Activated naive CD4-positive, alpha-beta T cell treated with anti-CD3 and anti-CD28 coated beads, Interleukin-2, amount 50 U/mL, for 24 hours (primary cell): ENCODE data around the gene GCLC.
"Not testable (repeated sequence)": the region's sequence is repeated elsewhere in the genome, so short reads cannot be mapped to it uniquely, and the experiment has no call there.

ENCODE experiments used
- H3K27ac Mint-ChIP-seq: one replicate; pipeline ENCODE4 v1.8.0; 2021; ENCODE audit warnings: mild to moderate bottlenecking, mixed read lengths
- H3K27me3 Mint-ChIP-seq: one replicate; pipeline ENCODE4 v1.8.0; 2021; ENCODE audit warnings: mixed read lengths
- H3K36me3 Mint-ChIP-seq: one replicate; pipeline ENCODE4 v1.8.0; 2021; ENCODE audit warnings: mixed read lengths
- H3K4me1 Mint-ChIP-seq: one replicate; pipeline ENCODE4 v1.8.0; 2021; ENCODE audit warnings: mixed read lengths
- H3K4me3 Mint-ChIP-seq: one replicate; pipeline ENCODE4 v1.8.0; 2021; ENCODE audit warnings: mild to moderate bottlenecking, mixed read lengths
- H3K9me3 Mint-ChIP-seq: one replicate; pipeline ENCODE4 v1.8.0; 2021; ENCODE audit warnings: mixed read lengths

Gene GCLC

DNA sequence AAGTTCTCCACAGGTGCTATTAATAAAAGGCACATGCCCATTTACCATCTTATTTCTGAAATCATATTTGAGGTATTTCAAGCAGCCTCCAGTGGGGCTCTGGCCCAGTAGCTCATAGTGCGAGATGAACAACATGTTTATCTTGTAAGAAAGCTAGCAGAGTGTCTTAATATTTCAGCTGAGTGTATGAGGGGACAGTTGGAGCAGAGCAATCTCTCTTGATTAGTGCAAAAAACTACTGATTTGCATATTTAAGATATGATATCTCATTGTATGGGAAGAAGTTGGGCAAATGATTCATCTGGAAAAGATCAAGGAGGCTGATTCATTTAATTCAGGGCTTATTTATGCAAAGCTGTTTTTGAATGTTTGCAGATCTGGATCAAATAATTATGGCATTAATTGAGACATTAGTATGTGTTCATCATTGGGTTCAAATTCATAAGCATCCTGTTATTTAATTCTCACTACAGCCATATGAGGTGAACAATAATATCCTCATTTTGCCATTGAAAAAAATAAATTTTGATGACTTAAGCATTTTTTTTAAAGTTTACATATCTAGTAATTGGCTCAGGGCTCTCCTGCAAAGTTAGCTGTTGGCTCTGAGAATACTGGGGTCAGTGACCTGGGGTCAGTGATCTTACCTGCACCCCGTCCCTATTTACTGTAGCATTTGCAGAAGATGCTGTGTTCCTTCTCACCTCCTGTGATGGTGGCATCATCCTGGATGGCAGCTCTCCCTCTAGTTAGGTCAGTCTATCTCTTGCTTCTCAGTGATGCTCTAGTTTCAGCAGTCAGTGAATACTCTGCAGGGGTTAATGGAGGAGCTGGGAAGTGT is 24.1 kb upstream of the GCLC start:
- H3K27ac Mint-ChIP-seq = no peak overlapping the region
- H3K36me3 Mint-ChIP-seq = no peaks in the 10 kb centered on the region
- H3K4me3 Mint-ChIP-seq = no peak overlapping the region
- peaks cover 5% of the 10 kb centered on the region for H3K27me3 Mint-ChIP-seq
- no peaks in the 10 kb centered on the region for H3K4me1 Mint-ChIP-seq
- no peaks in the 10 kb centered on the region for H3K9me3 Mint-ChIP-seq

DNA sequence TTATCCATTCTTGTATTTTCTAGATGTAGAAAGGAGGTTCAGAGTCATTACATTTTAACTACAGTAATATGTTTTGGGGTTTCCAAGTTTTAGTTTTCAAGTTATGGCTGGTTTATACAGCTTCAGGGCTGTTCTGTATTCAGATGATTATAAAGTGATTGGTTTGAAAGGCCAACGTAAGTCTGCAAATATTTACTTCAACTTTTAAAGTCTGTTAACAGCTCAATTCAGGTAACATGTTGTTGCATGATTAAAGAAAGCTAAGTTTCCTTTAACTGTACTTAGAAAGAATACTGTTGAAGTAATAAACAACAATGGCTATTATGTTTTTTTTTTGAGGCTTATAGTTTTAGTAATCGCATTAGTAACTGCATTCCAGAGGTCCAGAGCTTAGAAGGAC is 22.8 kb upstream of the GCLC start:
- peaks cover 5% of the 10 kb centered on the region for H3K27me3 Mint-ChIP-seq
- H3K27ac Mint-ChIP-seq = no peak overlapping the region

DNA sequence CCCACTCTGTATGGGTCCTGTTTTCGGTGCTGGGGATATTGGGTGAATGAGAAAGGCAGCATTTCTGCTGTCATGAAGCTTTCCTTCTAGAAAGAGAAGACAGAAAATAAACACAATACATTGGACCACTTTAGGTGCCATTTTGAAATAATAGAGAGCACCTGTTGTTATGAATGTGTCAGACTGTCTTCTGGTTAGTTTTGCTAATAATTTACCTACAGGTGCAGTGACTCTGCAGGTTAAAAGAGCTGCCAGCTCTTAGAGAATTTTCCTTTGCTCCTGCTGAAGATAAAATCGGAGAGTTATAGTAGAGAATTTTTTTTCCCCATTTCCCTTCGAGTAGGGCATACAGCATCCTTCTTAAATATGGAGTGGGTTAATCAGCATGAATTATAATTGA is 21.9 kb upstream of the GCLC start:
- H3K4me1 Mint-ChIP-seq = no peaks in the 10 kb centered on the region
- H3K4me3 Mint-ChIP-seq = no peak overlapping the region
- no peak overlapping the region for H3K27ac Mint-ChIP-seq
- H3K36me3 Mint-ChIP-seq = no peaks in the 10 kb centered on the region
- no peaks in the 10 kb centered on the region for H3K9me3 Mint-ChIP-seq
- peaks cover 5% of the 10 kb centered on the region for H3K27me3 Mint-ChIP-seq

More for the DNA sequence above, 22.8 kb upstream of the GCLC start:
- Mint-ChIP-seq H3K36me3 (no peaks in the 10 kb centered on the region), H3K4me3 (no peak overlapping the region), H3K4me1 (no peaks in the 10 kb centered on the region), H3K9me3 (no peaks in the 10 kb centered on the region)

DNA sequence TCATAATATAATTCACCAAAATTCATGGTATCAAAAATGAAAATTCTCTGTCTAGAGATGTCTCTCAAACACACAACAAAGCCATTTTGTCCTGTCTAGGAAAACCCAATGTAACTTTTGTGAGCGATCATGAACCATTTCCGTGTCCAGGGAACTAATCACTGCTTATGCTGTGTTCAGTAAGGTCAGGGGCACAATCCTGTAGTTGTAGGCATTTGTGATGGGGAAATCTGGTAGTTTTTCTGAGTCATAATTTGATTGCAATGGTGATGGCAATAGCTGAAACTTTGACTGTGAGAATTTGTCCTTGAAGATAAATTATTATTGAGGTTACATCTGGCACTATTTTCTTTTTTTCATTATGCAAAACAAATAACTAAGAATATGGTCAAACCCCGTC is 21.0 kb upstream of the GCLC start:
- no peaks in the 10 kb centered on the region for H3K9me3 Mint-ChIP-seq
- no peaks in the 10 kb centered on the region for H3K36me3 Mint-ChIP-seq
- peaks cover 5% of the 10 kb centered on the region for H3K27me3 Mint-ChIP-seq
- no peak overlapping the region for H3K27ac Mint-ChIP-seq
- H3K4me3 Mint-ChIP-seq = no peak overlapping the region
- no peaks in the 10 kb centered on the region for H3K4me1 Mint-ChIP-seq

DNA sequence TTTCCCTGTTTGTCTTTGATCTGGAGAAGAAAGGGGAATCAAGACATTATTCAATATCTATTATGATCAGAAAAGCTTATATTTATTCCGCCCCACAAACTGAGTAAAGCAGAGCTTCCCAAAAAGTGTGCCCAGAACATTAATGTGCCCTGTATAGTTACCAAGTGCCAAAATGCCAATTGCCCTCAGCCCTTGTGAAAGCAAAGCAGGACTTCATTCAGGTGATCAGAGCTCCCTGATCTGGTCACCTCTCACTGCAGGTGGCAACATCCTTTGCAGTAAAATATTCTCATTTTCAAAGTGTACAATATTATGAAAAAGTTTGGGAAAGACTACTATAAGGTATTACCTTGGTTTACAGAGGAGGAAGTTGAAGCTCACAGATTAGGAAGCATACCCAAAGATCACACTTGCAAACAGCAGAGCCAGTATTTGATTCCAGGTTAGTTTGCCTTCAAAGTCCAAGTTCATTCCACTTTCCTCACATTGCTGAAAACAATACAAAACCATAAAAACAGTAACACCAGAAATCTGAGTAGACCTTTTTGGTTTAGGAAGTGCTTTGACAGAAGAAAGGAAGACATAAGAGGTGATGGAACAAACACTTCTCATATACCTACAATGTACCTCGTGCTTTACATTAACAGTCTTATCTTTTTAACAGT is 19.6 kb upstream of the GCLC start:
- Mint-ChIP-seq H3K4me1 (no peaks in the 10 kb centered on the region), H3K27me3 (peaks cover 5% of the 10 kb centered on the region), H3K27ac (no peak overlapping the region), H3K4me3 (no peak overlapping the region), H3K36me3 (peaks cover 2% of the 10 kb centered on the region), H3K9me3 (peaks cover 5% of the 10 kb centered on the region)

DNA sequence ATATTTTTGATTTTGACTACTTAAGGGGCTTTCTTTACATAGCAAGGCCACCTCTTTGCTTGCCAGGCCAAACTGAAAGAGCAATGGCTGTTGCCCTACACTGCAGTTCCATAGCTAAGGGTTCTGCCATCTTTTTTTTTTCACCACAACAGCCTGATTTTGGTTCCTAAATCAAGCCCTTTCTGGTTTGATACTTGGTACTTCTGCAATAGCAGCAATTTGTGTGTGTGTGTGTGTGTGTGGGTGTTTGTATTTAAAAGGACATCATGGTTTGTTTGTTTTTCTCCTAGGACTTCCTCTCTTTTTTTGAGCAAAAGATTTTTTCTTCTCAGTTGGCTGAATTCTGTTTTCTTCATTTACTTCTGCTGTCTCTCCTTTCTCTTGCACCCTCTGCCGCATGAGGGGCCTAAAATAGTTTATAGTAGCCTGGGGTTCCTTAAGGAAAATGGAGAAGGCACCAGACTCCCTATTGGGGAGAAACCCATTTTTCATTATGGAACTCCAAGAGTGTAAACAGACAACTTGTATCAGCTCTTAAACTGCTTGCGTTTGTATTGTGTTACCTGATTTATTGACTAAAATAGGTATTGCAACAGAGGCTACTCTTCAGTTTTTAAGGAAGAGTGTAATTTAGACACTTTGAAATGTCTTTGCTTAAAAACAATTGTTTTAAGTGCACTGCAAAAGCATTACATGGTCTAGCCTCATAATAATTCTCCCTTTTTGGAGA is 12.2 kb upstream of the GCLC start:
- H3K27ac Mint-ChIP-seq = no peak overlapping the region
- H3K27me3 Mint-ChIP-seq = no peaks in the 10 kb centered on the region
- H3K4me3 Mint-ChIP-seq = no peak overlapping the region
- peaks cover 5% of the 10 kb centered on the region for H3K9me3 Mint-ChIP-seq
- no peaks in the 10 kb centered on the region for H3K4me1 Mint-ChIP-seq
- peaks cover 2% of the 10 kb centered on the region for H3K36me3 Mint-ChIP-seq

DNA sequence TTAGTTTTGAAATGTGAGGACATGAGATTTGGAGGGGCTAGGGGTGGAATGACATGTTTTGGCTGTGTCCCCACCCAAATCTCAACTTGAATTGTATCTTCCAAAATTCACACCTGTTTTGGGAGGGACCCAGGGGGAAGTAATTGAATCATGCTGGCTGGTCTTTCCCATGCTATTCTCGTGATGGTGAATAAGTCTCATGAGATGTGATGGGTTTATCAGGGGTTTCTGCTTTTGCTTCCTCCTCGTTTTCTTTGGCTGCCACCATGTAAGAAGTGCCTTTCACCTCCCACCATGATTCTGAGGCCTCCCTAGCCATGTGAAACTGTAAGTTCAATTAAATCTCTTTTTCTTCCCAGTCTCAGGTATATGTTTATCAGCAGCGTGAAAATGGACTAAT is 8.7 kb upstream of the GCLC start:
- not testable (repeated sequence) for H3K9me3 Mint-ChIP-seq, H3K27me3 Mint-ChIP-seq, H3K36me3 Mint-ChIP-seq, H3K27ac Mint-ChIP-seq, H3K4me3 Mint-ChIP-seq, H3K4me1 Mint-ChIP-seq

DNA sequence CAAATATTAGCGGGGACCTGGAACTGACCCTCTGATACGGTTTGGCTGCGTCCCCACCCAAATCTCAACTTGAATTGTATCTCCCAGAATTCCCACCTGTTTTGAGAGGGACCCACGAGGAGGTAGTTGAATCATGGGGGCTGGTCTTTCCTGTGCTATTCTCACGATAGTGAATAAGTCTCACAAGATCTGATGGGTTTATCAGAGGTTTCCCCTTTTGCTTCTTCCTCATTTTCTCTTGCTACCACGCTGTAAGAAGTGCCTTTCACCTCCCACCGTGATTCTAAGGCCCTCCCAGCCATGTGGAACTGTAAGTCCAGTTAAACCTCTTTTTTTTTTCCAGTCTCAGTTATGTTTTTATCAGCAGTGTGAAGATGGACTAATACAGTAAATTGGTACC is 6.8 kb upstream of the GCLC start:
- not testable (repeated sequence) for H3K4me3 Mint-ChIP-seq, H3K9me3 Mint-ChIP-seq, H3K27me3 Mint-ChIP-seq, H3K27ac Mint-ChIP-seq, H3K36me3 Mint-ChIP-seq
- peaks cover 15% of the 10 kb centered on the region for H3K4me1 Mint-ChIP-seq

DNA sequence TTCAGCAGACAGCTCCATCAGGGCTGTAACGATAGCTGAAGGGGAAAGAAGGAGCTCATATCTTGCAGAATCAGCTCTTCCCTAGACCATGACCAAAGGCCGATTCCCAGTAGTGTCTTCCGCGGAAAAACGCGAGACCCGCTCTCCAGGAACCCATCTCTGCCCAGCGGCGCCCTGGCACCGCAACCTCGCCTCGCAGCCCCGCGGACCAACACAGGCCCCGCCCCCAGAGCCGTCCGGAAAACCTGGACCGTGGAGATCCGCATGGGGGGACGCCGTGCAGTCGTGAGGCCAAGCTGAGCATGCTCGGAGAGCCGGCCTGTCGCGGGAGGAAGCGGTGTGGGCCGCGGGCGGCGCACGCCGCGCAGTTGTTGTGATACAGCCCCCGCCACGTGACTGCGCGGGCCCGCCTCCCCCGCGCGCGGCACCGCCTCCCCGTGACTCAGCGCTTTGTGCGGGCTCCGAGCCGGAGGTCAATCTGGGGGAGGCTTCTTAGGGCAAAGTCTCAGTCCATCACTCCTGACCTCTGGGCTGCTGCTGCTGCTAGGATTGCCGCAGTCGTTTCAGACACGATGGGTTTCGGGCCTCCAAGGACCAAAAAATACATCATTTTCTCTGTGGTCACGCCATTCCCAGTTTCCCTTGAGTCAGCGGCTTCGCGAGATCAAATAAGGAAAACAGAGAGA is 3.1 kb upstream of the GCLC start:
- peaks cover 45% of the 10 kb centered on the region for H3K4me1 Mint-ChIP-seq
- peak overlapping the region; percentile 72 for H3K27ac Mint-ChIP-seq
- no peaks in the 10 kb centered on the region for H3K36me3 Mint-ChIP-seq
- peak overlapping the region; percentile 83 for H3K4me3 Mint-ChIP-seq
- H3K27me3 Mint-ChIP-seq = no peaks in the 10 kb centered on the region
- H3K9me3 Mint-ChIP-seq = no peaks in the 10 kb centered on the region

DNA sequence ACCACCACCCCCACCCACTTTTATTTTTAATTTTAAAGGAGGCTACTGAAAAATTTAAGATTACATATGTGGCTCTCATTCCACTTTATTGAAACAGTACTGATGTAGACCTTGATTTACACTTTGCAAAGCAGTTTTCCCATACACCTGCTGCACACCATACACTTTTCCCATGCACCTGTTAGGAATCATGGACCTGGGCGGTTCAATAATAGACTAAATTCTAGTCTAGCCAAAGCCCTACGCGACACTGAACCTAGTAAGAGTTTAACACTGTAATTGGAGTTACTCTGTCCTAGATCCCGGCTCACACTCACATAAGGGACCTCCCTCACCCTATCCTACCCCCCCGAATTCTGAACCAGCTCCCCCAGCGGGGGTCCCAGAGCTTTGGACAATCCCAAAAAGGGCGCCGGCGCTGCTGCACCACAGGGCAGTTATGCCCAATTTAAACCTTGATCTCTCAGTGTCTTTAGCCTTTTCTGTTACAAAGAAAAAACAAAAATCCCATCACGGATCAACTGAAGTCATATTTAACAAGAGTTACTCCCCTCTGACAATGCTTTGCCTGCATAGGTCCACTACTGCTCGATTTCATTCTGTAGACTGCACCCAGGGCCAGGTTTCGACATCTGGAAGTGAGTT is 2.4 kb upstream of the GCLC start:
- Mint-ChIP-seq H3K4me3 (peak overlapping the region; percentile 83), H3K4me1 (peaks cover 48% of the 10 kb centered on the region), H3K36me3 (no peaks in the 10 kb centered on the region), H3K9me3 (no peaks in the 10 kb centered on the region), H3K27me3 (no peaks in the 10 kb centered on the region), H3K27ac (no peak overlapping the region)

DNA sequence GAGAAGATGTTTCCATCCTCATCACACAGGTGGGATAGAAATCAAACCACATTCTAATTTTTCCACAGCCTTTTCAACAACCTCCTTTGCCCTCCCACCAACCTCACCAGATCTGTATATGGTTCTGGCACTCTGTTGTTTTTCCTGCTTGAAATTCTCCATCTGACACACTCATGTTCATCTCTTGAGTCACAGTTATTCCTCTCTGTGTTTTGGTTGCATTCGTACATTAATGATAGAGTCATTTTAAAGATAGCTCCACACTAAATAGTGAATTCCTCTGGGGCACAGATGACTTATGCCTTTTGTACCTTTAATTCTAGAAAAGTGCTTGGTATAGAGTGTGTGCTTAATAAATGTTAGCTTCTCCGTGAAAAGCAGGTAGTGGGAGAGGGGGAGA is 1.4 kb upstream of the GCLC start:
- peaks cover 57% of the 10 kb centered on the region for H3K4me1 Mint-ChIP-seq
- no peaks in the 10 kb centered on the region for H3K27me3 Mint-ChIP-seq
- peak overlapping the region; percentile 97 for H3K4me3 Mint-ChIP-seq

DNA sequence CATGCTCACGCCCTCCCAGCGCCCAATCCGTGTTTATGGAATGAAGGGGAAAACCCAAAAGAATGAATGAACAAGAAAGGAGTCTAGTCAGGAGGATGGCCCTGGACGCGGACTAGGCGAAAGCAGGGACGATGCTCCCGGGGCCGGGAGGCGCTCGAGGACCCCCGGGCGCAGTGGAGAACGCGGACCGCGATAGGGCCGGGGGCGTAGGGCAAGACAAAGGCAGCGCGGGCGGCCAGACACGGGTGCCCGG is 758 bp downstream of the GCLC start:
- Mint-ChIP-seq H3K9me3 (no peaks in the 10 kb centered on the region), H3K36me3 (peaks cover 6% of the 10 kb centered on the region), H3K4me3 (peak overlapping the region; percentile 97), H3K27ac (peak overlapping the region; percentile 78), H3K27me3 (no peaks in the 10 kb centered on the region), H3K4me1 (peaks cover 74% of the 10 kb centered on the region)

More for the DNA sequence above, 1.4 kb upstream of the GCLC start:
- peaks cover 2% of the 10 kb centered on the region for H3K36me3 Mint-ChIP-seq
- H3K27ac Mint-ChIP-seq = no peak overlapping the region
- no peaks in the 10 kb centered on the region for H3K9me3 Mint-ChIP-seq

DNA sequence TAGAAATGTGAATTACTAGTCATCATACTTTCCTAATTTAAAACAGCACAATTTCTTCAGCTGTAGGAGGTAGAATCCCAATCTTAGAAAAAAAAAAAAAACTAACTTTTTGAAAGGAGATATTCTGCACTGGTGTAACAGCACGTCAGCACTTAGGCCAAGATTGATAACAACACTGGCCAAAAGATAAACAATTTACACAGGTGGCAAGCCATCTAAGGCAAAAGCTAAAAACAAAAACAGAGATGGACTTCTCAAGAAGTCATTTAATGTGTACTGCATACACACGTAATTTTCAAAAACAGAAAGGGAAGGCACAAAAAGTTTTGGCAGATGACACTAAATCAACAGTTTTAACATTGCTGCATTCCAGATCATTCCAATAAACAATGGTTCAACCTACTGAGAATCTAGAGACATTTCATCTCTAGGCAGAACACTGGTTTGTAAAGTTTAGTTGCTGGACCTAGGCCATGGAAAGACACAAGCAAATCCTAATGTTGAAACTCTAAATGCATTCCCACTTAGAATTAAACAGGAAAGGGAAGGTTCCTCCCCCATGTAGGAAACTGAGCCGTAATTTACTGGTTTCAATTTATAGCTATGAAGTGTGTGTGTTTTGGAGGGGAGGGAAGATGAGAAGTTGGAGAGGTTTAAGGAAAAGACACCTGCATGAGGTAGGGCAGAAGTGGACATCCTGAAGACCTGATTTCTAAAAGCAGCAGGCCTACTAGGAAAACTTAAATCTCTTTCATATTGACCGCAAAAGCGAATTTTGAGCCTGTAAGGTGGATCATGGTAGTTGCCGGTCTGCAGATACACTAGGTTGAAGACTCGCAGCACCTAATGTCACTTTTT is 1.3 kb downstream of the GCLC start:
- H3K27ac Mint-ChIP-seq = peak overlapping the region; percentile 78
- H3K36me3 Mint-ChIP-seq = peaks cover 7% of the 10 kb centered on the region
- no peaks in the 10 kb centered on the region for H3K9me3 Mint-ChIP-seq
- no peaks in the 10 kb centered on the region for H3K27me3 Mint-ChIP-seq
- peak overlapping the region; percentile 97 for H3K4me3 Mint-ChIP-seq
- peaks cover 76% of the 10 kb centered on the region for H3K4me1 Mint-ChIP-seq

DNA sequence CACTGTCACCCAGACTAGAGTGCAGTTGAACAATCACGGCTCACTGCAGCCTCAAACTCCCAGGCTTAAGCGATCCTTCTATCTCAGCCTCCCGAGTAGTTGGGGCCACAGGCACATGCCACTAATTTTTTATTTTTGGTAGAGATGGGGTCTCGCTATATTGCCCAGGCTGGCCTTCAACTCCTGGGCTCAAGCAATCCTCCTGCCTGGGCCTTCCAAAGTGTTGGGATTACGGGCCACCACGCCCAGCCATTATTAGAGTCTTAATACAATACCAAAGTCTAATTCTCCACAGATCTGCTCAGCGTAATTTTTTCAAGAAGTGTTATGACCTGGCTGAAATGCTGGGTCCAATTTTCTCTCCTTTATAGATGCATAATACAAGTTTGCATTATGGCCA is 3.0 kb downstream of the GCLC start:
- Mint-ChIP-seq H3K4me1 (peaks cover 68% of the 10 kb centered on the region), H3K9me3 (no peaks in the 10 kb centered on the region), H3K27me3 (no peaks in the 10 kb centered on the region), H3K36me3 (peaks cover 7% of the 10 kb centered on the region), H3K4me3 (peak overlapping the region; percentile 5), H3K27ac (no peak overlapping the region)
